ENCODE data around the gene SLC25A51. TPM values are rescaled to one million over a fixed set of nuclear protein-coding genes. Genes with fewer than 3 reads are reported as not detected.
A peak's percentile ranks its signal among the peaks of the same experiment; 100 is the strongest.

SLC25A51 gene
- total and polyA plus RNA-seq, 2 donors (not counting 3 experiments of a cell fraction or from before 2014, with no cell fraction given): 15.4 to 36.2 TPM

GRCh38 chr9:37904445-37905130, 661 bp upstream of the SLC25A51 start:
- H3K36me3 ChIP-seq (ENCODE audit: control insufficient read depth in 2 of 2, extremely low read depth in 1 of 2, insufficient read depth in 2 of 2, low read length in 2 of 2): no peaks in the 10 kb centered on the region
- H3K79me2 ChIP-seq (ENCODE audit: control insufficient read depth, insufficient read depth, low read length): peaks cover 28% of the 10 kb centered on the region
- peak overlapping the region; percentile 90 for H2AFZ ChIP-seq (ENCODE audit: low read depth, low read length)
- H3K4me3 ChIP-seq (replicated peaks in 1 of 3; ENCODE audit: insufficient read depth in 1 of 3, low read depth in 1 of 3, low read length in 3 of 3): peak overlapping the region; percentile 29 to 90 (median 74)
- POLR2A ChIA-PET: no interaction called here
- DNase-seq (ENCODE audit: low read depth, low spot score) (no peak), FAIRE-seq (no peak)
- H3K4me2 ChIP-seq (ENCODE audit: insufficient read depth, low read length): peak overlapping the region; percentile 82
- no peaks in the 10 kb centered on the region for H3K9me3 ChIP-seq (replicated peaks; ENCODE audit: control insufficient read depth, insufficient read depth, low read length)
- intact Hi-C loops (cut with micrococcal nuclease): loop anchor here (2.0 to 5.0 kb wide), 9 partner anchors 104 to 488 kb away; partner anchors contain the start of genes ALDH1B1, DCAF10 and EXOSC3
- H3K27me3 ChIP-seq (ENCODE audit: control insufficient read depth in 2 of 2, insufficient read depth in 2 of 2, low read length in 2 of 2): no peaks in the 10 kb centered on the region
- TF ChIP-seq CTCF (IDR thresholded peaks at IDR 0.05; ENCODE audit: extremely low read depth in 1 of 2, insufficient read depth in 1 of 2, low read depth in 1 of 2, low read length in 2 of 2): no peak
- TF ChIP-seq POLR2A (IDR thresholded peaks at IDR 0.05; ENCODE audit: low read depth, low read length): no peak
- TF ChIP-seq JUN (IDR thresholded peaks at IDR 0.05; ENCODE audit: borderline replicate concordance, insufficient read depth, insufficient read length, low read depth): no peak
- no peak for TF ChIP-seq MYC (IDR thresholded peaks at IDR 0.05; ENCODE audit: low read depth, low read length)
- no peak for TF ChIP-seq FOS (IDR thresholded peaks at IDR 0.05; ENCODE audit: borderline replicate concordance, insufficient read depth, low read length)
- TF ChIP-seq MAX (IDR thresholded peaks at IDR 0.05; ENCODE audit: insufficient read depth, insufficient read length): no peak
- TF ChIP-seq EZH2 (IDR thresholded peaks at IDR 0.05; ENCODE audit: borderline replicate concordance, low read depth, low read length, severe bottlenecking): no peak
- no peak for TF ChIP-seq POLR2AphosphoS5 (IDR thresholded peaks at IDR 0.05; ENCODE audit: insufficient read depth, low read depth, low read length)
- TF ChIP-seq GATA2 (IDR thresholded peaks at IDR 0.05; ENCODE audit: insufficient read depth, insufficient read length, low read depth, low read length): no peak
- no peaks in the 10 kb centered on the region for H4K20me1 ChIP-seq (replicated peaks; ENCODE audit: control insufficient read depth, extremely low read depth, insufficient read depth, low read length)
- dilution Hi-C loops (cut with MboI; ENCODE audit: extremely low pct_ligation_motif_present, low sequenced_read_pairs): no loop called here
- peak overlapping the region; percentile 69 for H3K9ac ChIP-seq (replicated peaks; ENCODE audit: extremely low read depth, insufficient read depth, low read length)
- H3K4me1 ChIP-seq (ENCODE audit: control insufficient read depth, extremely low read depth, insufficient read depth, low read length): peaks cover 21% of the 10 kb centered on the region
- no peak overlapping the region for H3K27ac ChIP-seq (ENCODE audit: insufficient read depth, low read depth, low read length)
- BruUV-seq (replicated peaks): TSS peak; percentile 45
- no peaks in the 10 kb centered on the region for H3K9me1 ChIP-seq (replicated peaks; ENCODE audit: control insufficient read depth, extremely low read depth, insufficient read depth, low read length)
- CTCF ChIA-PET: interaction anchor here (0.7 to 2.9 kb wide), 7 partner anchors 9 to 484 kb away, joined by 3 to 24 read pairs (median 5); no protein-coding TSS in a partner anchor
